ENCODE measurements around the gene CFAP126.

DNA sequence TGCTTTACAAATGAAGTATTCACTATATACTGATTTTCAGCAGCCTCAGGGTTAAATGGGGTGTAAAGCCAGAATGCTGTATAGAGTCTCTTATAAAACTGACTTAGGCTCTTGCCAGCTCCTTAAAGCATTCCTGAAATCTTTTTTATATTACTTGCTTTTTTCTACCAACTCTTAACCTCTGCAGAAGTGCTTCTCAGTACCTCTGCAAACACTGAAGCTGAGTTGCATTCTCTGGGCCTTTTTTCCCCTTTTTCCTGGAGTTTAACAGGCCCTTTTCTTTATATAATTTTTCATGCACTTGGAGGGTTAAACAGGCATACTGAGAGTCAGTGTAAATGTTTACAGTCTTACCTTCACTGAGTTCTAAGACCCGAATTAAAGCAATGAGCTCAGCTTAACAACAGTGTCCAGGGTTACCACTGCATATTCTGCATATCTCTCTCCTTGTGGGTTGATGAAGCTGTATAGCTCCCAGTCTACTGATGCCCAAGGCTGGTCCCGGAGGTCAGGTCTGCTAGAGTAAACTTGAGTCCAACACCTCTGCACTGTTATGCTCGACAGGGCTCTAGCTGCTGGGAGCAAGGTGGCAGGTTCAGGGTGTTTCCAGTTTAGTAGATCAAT is 40.9 kb upstream of the CFAP126 start:
- TF ChIP-seq ZNF274 (IDR thresholded peaks at IDR 0.05; ENCODE audit: low read depth, low read length), result no peak
- TF ChIP-seq YY1 (IDR thresholded peaks at IDR 0.05; ENCODE audit: insufficient read depth, insufficient read length), result no peak
- no peak for TF ChIP-seq SUZ12 (IDR thresholded peaks at IDR 0.05; ENCODE audit: extremely low read depth, insufficient read depth, insufficient read length)

Measured in NT2/D1 (cell line).